ENCODE measurements around the gene CHRNA4.

DNA sequence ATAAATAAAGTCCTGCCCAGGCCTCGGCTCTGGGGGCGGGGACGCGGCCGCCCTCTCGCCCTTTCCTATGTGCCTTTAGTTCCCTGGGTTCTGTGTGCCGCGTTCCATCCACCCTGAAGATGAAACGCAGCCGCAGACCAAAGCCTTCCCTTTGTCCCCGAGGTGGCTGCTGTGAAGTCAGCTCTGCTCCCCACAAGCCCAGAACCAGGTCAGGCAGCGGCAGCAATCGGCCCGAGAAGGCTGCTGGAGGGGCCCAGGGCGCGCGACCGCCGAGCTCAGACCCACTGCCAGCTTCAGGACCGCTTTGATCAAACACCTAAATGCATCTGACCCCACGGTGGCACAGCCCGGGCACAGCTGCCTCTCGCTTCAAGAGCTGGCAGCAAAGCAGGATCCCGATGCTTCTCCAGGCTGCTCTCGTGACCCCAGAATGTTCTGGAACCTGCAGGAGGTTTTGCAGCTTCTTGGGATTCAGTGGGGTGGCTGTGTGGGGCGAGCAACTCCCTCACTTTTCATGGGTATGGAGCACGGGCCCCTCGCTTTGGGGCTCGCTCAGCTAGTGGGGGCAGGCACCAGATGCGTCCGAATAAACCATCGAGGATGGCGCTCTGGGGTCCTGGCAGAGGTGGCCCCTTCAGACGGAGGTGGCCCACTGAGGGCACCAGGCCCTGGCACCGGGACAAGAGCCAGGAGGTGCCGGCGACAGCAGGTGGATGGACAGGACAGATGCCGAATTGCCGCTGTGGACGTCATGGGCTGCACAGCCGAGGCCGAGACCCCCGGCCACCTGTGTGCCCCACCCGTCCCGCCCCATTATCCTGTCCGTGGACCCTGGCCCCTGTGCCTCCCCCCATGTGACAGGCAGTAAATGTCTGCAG is 13.0 kb downstream of the CHRNA4 start:
- TF ChIP-seq YY1 (IDR thresholded peaks at IDR 0.05; ENCODE audit: insufficient read depth, insufficient read length), result no peak
- TF ChIP-seq SUZ12 (IDR thresholded peaks at IDR 0.05; ENCODE audit: extremely low read depth, insufficient read depth, insufficient read length), result no peak
- TF ChIP-seq ZNF274 (IDR thresholded peaks at IDR 0.05; ENCODE audit: low read depth, low read length), result no peak

Measured in NT2/D1 (cell line).